HFF-Myc (cell line): ENCODE results near the gene CCDC198.

Experiments
- DNase-seq: peaks from one replicate; pipeline ENCODE4 v3.0.0-alpha.2; 2011; ENCODE audit warnings: low read depth; ENCODE audit errors: extremely low read depth
- H3K4me3 ChIP-seq: replicated peaks from 2 replicates; pipeline ENCODE4 v1.5.1; 2011; ENCODE audit warnings: low read depth, mild to moderate bottlenecking, control low read depth, low read length
- TF ChIP-seq, protein P1 (sequence below): IDR thresholded peaks from 2 replicates; pipeline ENCODE4 v1.5.1; 2012; ENCODE audit warnings: mild to moderate bottlenecking, low read depth, low read length, control low read depth; ENCODE audit errors: missing control alignments

The CCDC198 gene

DNA sequence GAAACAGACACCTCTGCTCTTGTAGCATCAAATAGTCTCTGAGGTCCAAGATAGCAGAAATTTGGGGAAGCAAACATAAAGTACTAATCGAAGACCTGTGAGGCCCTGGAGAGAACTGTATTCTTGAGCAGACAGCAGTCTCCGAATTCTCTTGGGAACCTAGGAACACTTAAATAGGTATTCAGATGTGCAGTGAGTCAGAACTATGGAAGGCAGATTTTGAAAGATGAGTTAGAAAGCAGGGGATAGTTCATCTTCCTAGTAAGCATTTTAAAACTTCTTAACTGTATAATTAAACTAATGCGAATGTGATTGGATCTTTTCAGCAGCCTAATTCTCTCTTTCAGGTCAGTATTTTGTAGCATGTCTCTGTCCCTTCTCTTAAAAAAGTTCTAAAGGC, 72.7 kb downstream of the CCDC198 start:
- TF ChIP-seq, protein P1, sequence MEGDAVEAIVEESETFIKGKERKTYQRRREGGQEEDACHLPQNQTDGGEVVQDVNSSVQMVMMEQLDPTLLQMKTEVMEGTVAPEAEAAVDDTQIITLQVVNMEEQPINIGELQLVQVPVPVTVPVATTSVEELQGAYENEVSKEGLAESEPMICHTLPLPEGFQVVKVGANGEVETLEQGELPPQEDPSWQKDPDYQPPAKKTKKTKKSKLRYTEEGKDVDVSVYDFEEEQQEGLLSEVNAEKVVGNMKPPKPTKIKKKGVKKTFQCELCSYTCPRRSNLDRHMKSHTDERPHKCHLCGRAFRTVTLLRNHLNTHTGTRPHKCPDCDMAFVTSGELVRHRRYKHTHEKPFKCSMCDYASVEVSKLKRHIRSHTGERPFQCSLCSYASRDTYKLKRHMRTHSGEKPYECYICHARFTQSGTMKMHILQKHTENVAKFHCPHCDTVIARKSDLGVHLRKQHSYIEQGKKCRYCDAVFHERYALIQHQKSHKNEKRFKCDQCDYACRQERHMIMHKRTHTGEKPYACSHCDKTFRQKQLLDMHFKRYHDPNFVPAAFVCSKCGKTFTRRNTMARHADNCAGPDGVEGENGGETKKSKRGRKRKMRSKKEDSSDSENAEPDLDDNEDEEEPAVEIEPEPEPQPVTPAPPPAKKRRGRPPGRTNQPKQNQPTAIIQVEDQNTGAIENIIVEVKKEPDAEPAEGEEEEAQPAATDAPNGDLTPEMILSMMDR: no peak
- no peak overlapping the region for H3K4me3 ChIP-seq
- no peak for DNase-seq

GRCh38 chr14:57420033-57420432, 73.6 kb downstream of the CCDC198 start:
- H3K4me3 ChIP-seq: no peak overlapping the region
- TF ChIP-seq, protein P1: no peak
- DNase-seq: no peak
